ENCODE measurements around the gene SLC34A3.

The SLC34A3 gene

GRCh38 chr9:137217276-137218211, 13.2 kb upstream of the SLC34A3 start:
- DNase-seq (ENCODE audit: low spot score): no peak

GRCh38 chr9:137218212-137218753, 12.4 kb upstream of the SLC34A3 start:
- no peak for DNase-seq (ENCODE audit: low spot score)

GRCh38 chr9:137218754-137219271, 11.9 kb upstream of the SLC34A3 start:
- DNase-seq (ENCODE audit: low spot score): no peak

- DNase-seq (ENCODE audit: low spot score): no peak
Measured at GRCh38 chr9:137219757-137220316, 10.9 kb upstream of the SLC34A3 start.

- no peak for DNase-seq (ENCODE audit: low spot score)
Measured at GRCh38 chr9:137220317-137221094, 10.2 kb upstream of the SLC34A3 start.

- DNase-seq (ENCODE audit: low spot score): no peak
Measured at GRCh38 chr9:137221095-137221505, 9.6 kb upstream of the SLC34A3 start.

GRCh38 chr9:137221506-137222111, 9.1 kb upstream of the SLC34A3 start:
- no peak for DNase-seq (ENCODE audit: low spot score)

- no peak for DNase-seq (ENCODE audit: low spot score)
Measured at GRCh38 chr9:137222190-137223077, 8.3 kb upstream of the SLC34A3 start, which contains the start of gene RNF208. Gene RNF208 (minus strand): TSS chr9:137222240. CDS start chr9:137221212, 1,028 bp downstream.

- DNase-seq (ENCODE audit: low spot score): peak; percentile 98
Measured at GRCh38 chr9:137223078-137223970, 7.4 kb upstream of the SLC34A3 start.

GRCh38 chr9:137224830-137225694, 5.6 kb upstream of the SLC34A3 start, which contains the start of gene CYSRT1:
Gene CYSRT1 (plus strand): TSS chr9:137225174. CDS start chr9:137225622, 448 bp downstream.
- DNase-seq (ENCODE audit: low spot score): no peak

- no peak for DNase-seq (ENCODE audit: low spot score)
Measured at GRCh38 chr9:137225699-137226331, 4.9 kb upstream of the SLC34A3 start.

- no peak for DNase-seq (ENCODE audit: low spot score)
Measured at GRCh38 chr9:137226338-137227053, 4.2 kb upstream of the SLC34A3 start.

GRCh38 chr9:137227054-137227852, 3.4 kb upstream of the SLC34A3 start, which contains the start of gene RNF224:
Gene RNF224 (plus strand): TSS chr9:137227502. CDS start chr9:137228336, 834 bp downstream.
- DNase-seq (ENCODE audit: low spot score): peak; percentile 79

GRCh38 chr9:137227853-137228505, 2.7 kb upstream of the SLC34A3 start:
- DNase-seq (ENCODE audit: low spot score): no peak

GRCh38 chr9:137228506-137228967, 2.2 kb upstream of the SLC34A3 start:
- no peak for DNase-seq (ENCODE audit: low spot score)
